GM12878 (cell line): ENCODE results near the gene RHAG. TPM values are rescaled to one million over a fixed set of nuclear protein-coding genes. Genes with fewer than 3 reads are reported as not detected.

Source experiments
- ATAC-seq: fragments of 200-7000 bp; cut with Tn5 transposase; 3 replicates; pipeline ENCODE4 v1.9.1; 2020; ENCODE audit warnings: mild to moderate bottlenecking, moderate library complexity
- BruUV-seq: library from RNA; stranded (reverse); fragments of 400-500 nt; replicated peaks from 2 replicates; lab custom pipeline; 2021; lab: Mats Ljungman, UMichigan
- CTCF ChIA-PET: fragments of 300-600 bp; sonication (Branson Sonifier 250); formaldehyde crosslinking; extraction: SDS; loops from one replicate; lab custom pipeline; 2021; ENCODE audit warnings: inconsistent platforms; lab: Yijun Ruan, JAX
- POLR2A ChIA-PET: fragments of 350-600 bp; formaldehyde crosslinking; extraction: SDS; loops from one replicate; lab custom pipeline; 2021; ENCODE audit warnings: inconsistent platforms; lab: Charles Lee
- RAD21 ChIA-PET: fragments of 300-600 bp; sonication (Branson Sonifier 250); formaldehyde crosslinking; loops from one replicate; lab custom pipeline; 2023; ENCODE audit warnings: antibody characterized with exemption; ENCODE audit not compliant: unreplicated experiment; lab: Charles Lee
- SMC1A ChIA-PET: fragments of 300-600 bp; sonication (Branson Sonifier 250); formaldehyde crosslinking; loops from one replicate; lab custom pipeline; 2023; ENCODE audit not compliant: unreplicated experiment, uncharacterized antibody; lab: Charles Lee
- DNase-seq: peaks from one replicate; pipeline ENCODE4 v3.0.0-alpha.2; 2011; ENCODE audit warnings: low read depth, low spot score
- FAIRE-seq: peaks from 3 replicates; lab custom pipeline; 2011; peaks lifted over from hg19 to GRCh38; lab: Jason Lieb, UNC
- H2AFZ ChIP-seq: 2 replicates; pipeline ENCODE4 v1.6.0; 2011; ENCODE audit warnings: low read depth, low read length, control low read depth; ENCODE audit not compliant: control insufficient read depth
- H3K27ac ChIP-seq: 2 replicates; pipeline ENCODE4 v1.5.1; 2011; ENCODE audit warnings: control low read depth; ENCODE audit not compliant: control insufficient read depth, insufficient read depth
- H3K27me3 ChIP-seq, 2 experiments: replicated peaks in 1 of 2; 2 replicates each; pipeline versions ENCODE4 v1.6.0 to v1.6.1; 2011; ENCODE audit warnings: low read length in 1 of 2; ENCODE audit not compliant: control insufficient read depth in 2 of 2, insufficient read depth in 2 of 2
- H3K36me3 ChIP-seq, 2 experiments: 2 replicates each; pipeline ENCODE4 v1.5.1; 2011; ENCODE audit warnings: low read length in 1 of 2; ENCODE audit not compliant: control insufficient read depth in 2 of 2, insufficient read depth in 2 of 2
- H3K4me1 ChIP-seq: 2 replicates; pipeline ENCODE4 v1.6.1; 2011; ENCODE audit warnings: mild to moderate bottlenecking, low read length, moderate library complexity, mixed read lengths; ENCODE audit not compliant: control insufficient read depth, insufficient read depth
- H3K4me2 ChIP-seq: 2 replicates; pipeline ENCODE4 v1.6.0; 2011; ENCODE audit warnings: control low read depth; ENCODE audit not compliant: control insufficient read depth, insufficient read depth
- H3K4me3 ChIP-seq: fragments of 200-600 bp; sonication (generic); 2 replicates; pipeline ENCODE4 v1.5.1; 2016
- H3K79me2 ChIP-seq: 2 replicates; pipeline ENCODE4 v1.6.0; 2011; ENCODE audit warnings: low read length; ENCODE audit not compliant: control insufficient read depth, insufficient read depth
- H3K9ac ChIP-seq: 2 replicates; pipeline ENCODE4 v1.8.0; 2011; ENCODE audit warnings: low read length, control low read depth, mixed read lengths; ENCODE audit not compliant: control insufficient read depth, insufficient read depth
- H3K9me3 ChIP-seq: replicated peaks from 3 replicates; pipeline ENCODE4 v1.5.1; 2011; ENCODE audit warnings: mild to moderate bottlenecking, low read length; ENCODE audit not compliant: control insufficient read depth, insufficient read depth
- H4K20me1 ChIP-seq: 2 replicates; pipeline ENCODE4 v1.6.0; 2011; ENCODE audit not compliant: control insufficient read depth, insufficient read depth
- BCL11A ChIP-seq: IDR thresholded peaks from 2 replicates; pipeline ENCODE4 v1.6.1; 2011; ENCODE audit warnings: low read depth, low read length
- CREB1 ChIP-seq: IDR thresholded peaks from 2 replicates; pipeline ENCODE4 v1.6.1; 2012; ENCODE audit warnings: low read depth, mild to moderate bottlenecking, inconsistent platforms
- RBBP5 ChIP-seq: fragments of 200-600 bp; sonication (generic); conservative IDR thresholded peaks from 2 replicates; pipeline ENCODE4 v1.6.1; 2016
- SIN3A ChIP-seq: IDR thresholded peaks from 2 replicates; pipeline ENCODE4 v1.6.1; 2012; ENCODE audit warnings: low read depth, low read length, improper control_type of control experiment
- STAT3 ChIP-seq: IDR thresholded peaks from 2 replicates; pipeline ENCODE4 v1.6.1; 2011; ENCODE audit warnings: low read depth, low read length, improper control_type of control experiment
- in situ Hi-C: fragments of 300-500 bp; cut with MboI; formaldehyde crosslinking; loops from 9 replicates; pipeline ENCODE4 v1.14.3; 2018; ENCODE audit warnings: mixed read lengths
- intact Hi-C: fragments of 100-400 bp; cut with micrococcal nuclease; formaldehyde crosslinking; loops from one replicate; pipeline ENCODE4 v1.14.2; 2022; ENCODE audit not compliant: unreplicated experiment
- polyA plus RNA-seq, 11 experiments: library from polyadenylated mRNA; depleted of rRNA in 4 of 11; unstranded in 6 of 11; stranded (reverse) in 5 of 11; fragments of >200 nt; fragmentation: Nextera tagmentation in 4 of 11; fragmentation: Illumina TruSeq in 1 of 11; extraction: Ambion mirVana in 4 of 11; extraction: Trizol in 1 of 11; gene quantifications; 1 replicate in 1 of 11; 2 replicates in 10 of 11; pipeline versions ENCODE4 v1.2.1 to v1.2.3, GENCODE V29; 2011 to 2016; ENCODE audit warnings: inconsistent platforms in 2 of 11, missing spikeins in 2 of 11, low read depth in 1 of 11
- total RNA-seq, 4 experiments: library from RNA; depleted of rRNA in 3 of 4; stranded (reverse); fragments of >200 nt in 3 of 4; fragmentation: Illumina TruSeq in 1 of 4; extraction: Trizol in 1 of 4; gene quantifications; 2 replicates each; pipeline versions ENCODE4 v1.2.1 to v1.2.3, GENCODE V29; 2013 to 2021
- TF ChIP-seq, protein P1 (sequence below): fragments of 450-650 bp; IDR thresholded peaks from 2 replicates; pipeline ENCODE4 v1.6.1; 2017; ENCODE audit warnings: mild to moderate bottlenecking, low read depth, inconsistent platforms; ENCODE audit not compliant: poor library complexity, severe bottlenecking
- TF ChIP-seq, protein P2 (sequence below): fragments of 150-350 bp; IDR thresholded peaks from 2 replicates; pipeline ENCODE4 v1.6.1; 2016; ENCODE audit warnings: low read depth, low read length
- TF ChIP-seq, protein P3 (sequence below): fragments of 450-650 bp; IDR thresholded peaks from 2 replicates; pipeline ENCODE4 v1.6.1; 2017; ENCODE audit warnings: antibody characterized with exemption, mild to moderate bottlenecking, moderate library complexity

The RHAG gene
- total and polyA plus RNA-seq, 10 of the 15 experiments (the other 5 are each of a cell fraction or from before 2014, with no cell fraction given), result 0.06 to 0.18 (median 0.10) TPM; not detected in 6

DNA sequence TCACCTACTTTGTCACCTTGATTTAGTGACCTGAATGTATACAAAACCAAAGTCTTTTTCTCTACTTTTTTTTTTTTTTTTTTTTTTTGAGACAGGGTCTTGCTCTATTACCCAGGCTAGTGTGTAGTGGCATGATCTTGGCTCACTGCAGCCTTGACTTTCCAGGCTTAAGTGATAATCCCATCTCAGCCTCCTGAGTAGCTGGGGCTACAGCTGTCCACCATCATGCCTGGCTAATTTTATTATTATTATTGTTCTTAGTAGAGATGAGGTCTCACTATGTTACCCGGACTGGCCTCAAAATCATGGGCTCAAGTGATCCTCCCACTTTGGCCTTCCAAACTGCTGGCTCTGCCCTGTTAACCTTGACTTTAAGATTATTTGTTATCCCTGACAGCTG is 39.2 kb upstream of the RHAG start (continued):
- TF ChIP-seq, protein P1, sequence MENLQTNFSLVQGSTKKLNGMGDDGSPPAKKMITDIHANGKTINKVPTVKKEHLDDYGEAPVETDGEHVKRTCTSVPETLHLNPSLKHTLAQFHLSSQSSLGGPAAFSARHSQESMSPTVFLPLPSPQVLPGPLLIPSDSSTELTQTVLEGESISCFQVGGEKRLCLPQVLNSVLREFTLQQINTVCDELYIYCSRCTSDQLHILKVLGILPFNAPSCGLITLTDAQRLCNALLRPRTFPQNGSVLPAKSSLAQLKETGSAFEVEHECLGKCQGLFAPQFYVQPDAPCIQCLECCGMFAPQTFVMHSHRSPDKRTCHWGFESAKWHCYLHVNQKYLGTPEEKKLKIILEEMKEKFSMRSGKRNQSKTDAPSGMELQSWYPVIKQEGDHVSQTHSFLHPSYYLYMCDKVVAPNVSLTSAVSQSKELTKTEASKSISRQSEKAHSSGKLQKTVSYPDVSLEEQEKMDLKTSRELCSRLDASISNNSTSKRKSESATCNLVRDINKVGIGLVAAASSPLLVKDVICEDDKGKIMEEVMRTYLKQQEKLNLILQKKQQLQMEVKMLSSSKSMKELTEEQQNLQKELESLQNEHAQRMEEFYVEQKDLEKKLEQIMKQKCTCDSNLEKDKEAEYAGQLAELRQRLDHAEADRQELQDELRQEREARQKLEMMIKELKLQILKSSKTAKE, result no peak
- TF ChIP-seq CREB1, result no peak
- no peak for TF ChIP-seq RBBP5
- no peak for TF ChIP-seq BCL11A

DNA sequence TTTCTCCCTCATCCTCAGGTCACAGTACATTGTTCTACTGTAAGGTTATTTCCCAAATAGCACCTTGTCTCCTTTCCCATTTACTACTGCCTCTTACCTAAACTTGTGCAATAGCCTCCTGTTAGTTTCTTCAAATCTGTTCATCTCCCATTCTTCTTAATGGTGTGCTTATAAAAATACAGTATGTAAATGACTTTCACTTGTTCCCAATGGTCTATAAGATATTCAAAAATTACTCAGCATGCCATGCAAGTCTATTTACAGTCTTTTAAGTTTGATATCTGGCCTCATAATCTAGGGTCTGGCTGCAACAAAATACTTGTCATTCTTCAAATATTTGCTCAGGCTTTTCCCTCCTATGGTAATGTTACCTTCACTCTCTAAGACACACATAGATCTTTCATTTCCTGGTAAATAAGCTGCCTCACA is 31.5 kb upstream of the RHAG start:
- ChIA-PET RAD21 (no interaction called here), POLR2A (no interaction called here), SMC1A (no interaction called here), CTCF (interaction anchor here (0.7 kb wide), 1 partner anchor 600 kb away, joined by 4 read pairs; no protein-coding TSS in a partner anchor)
- no peak for FAIRE-seq
- Histone ChIP-seq H3K9me3 (no peaks in the 10 kb centered on the region), H3K27me3 (no peaks in the 10 kb centered on the region), H3K4me2 (no peak overlapping the region), H2AFZ (no peak overlapping the region), H3K9ac (no peak overlapping the region), H3K4me3 (no peak overlapping the region), H3K36me3 (no peaks in the 10 kb centered on the region), H4K20me1 (no peaks in the 10 kb centered on the region), H3K4me1 (no peaks in the 10 kb centered on the region), H3K79me2 (no peaks in the 10 kb centered on the region)
- DNase-seq, result no peak
- ATAC-seq, result no peak
- in situ Hi-C loops, result no loop called here
- TF ChIP-seq, protein P2, sequence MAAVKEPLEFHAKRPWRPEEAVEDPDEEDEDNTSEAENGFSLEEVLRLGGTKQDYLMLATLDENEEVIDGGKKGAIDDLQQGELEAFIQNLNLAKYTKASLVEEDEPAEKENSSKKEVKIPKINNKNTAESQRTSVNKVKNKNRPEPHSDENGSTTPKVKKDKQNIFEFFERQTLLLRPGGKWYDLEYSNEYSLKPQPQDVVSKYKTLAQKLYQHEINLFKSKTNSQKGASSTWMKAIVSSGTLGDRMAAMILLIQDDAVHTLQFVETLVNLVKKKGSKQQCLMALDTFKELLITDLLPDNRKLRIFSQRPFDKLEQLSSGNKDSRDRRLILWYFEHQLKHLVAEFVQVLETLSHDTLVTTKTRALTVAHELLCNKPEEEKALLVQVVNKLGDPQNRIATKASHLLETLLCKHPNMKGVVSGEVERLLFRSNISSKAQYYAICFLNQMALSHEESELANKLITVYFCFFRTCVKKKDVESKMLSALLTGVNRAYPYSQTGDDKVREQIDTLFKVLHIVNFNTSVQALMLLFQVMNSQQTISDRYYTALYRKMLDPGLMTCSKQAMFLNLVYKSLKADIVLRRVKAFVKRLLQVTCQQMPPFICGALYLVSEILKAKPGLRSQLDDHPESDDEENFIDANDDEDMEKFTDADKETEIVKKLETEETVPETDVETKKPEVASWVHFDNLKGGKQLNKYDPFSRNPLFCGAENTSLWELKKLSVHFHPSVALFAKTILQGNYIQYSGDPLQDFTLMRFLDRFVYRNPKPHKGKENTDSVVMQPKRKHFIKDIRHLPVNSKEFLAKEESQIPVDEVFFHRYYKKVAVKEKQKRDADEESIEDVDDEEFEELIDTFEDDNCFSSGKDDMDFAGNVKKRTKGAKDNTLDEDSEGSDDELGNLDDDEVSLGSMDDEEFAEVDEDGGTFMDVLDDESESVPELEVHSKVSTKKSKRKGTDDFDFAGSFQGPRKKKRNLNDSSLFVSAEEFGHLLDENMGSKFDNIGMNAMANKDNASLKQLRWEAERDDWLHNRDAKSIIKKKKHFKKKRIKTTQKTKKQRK, result no peak
- no peak for TF ChIP-seq STAT3
- TF ChIP-seq, protein P3, sequence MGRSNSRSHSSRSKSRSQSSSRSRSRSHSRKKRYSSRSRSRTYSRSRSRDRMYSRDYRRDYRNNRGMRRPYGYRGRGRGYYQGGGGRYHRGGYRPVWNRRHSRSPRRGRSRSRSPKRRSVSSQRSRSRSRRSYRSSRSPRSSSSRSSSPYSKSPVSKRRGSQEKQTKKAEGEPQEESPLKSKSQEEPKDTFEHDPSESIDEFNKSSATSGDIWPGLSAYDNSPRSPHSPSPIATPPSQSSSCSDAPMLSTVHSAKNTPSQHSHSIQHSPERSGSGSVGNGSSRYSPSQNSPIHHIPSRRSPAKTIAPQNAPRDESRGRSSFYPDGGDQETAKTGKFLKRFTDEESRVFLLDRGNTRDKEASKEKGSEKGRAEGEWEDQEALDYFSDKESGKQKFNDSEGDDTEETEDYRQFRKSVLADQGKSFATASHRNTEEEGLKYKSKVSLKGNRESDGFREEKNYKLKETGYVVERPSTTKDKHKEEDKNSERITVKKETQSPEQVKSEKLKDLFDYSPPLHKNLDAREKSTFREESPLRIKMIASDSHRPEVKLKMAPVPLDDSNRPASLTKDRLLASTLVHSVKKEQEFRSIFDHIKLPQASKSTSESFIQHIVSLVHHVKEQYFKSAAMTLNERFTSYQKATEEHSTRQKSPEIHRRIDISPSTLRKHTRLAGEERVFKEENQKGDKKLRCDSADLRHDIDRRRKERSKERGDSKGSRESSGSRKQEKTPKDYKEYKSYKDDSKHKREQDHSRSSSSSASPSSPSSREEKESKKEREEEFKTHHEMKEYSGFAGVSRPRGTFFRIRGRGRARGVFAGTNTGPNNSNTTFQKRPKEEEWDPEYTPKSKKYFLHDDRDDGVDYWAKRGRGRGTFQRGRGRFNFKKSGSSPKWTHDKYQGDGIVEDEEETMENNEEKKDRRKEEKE, result no peak
- TF ChIP-seq SIN3A, result no peak
- TF ChIP-seq, all 136 proteins: peak for 0
- intact Hi-C loops, result loop anchor here (5.0 kb wide), 1 partner anchor 39 kb away; no protein-coding TSS in a partner anchor
- H3K27ac ChIP-seq, result no peak overlapping the region
- no TSS peak for BruUV-seq
